ENCODE results near the gene TMEM121B. TPM values are rescaled to one million over a fixed set of nuclear protein-coding genes. Genes with fewer than 3 reads are reported as not detected.
"Not testable (repeated sequence)": the region's sequence is repeated elsewhere in the genome, so short reads cannot be mapped to it uniquely, and the experiment has no call there.

TMEM121B gene
- total RNA-seq, 2 experiments from 2014 or later, result 0.15 to 0.32 TPM

DNA sequence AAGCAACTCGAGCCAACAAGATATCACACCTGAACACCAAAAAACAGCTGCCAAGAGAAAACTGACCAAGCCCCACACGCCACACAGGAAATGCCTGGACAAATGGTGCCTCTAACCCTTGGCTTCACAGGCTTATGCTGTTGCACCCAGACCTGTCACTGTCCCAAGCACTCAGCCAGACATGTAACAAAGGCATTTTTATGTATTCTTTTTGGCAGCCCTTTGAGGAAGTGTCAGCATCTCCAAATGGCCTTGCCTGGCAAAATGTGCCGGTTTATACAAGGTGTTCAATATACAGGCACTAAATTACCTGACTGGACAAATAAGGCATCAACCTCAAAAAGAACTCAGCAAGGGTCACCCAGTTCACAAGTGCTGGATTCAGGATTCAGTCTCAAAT, 31.8 kb upstream of the TMEM121B start:
- BruUV-seq (replicated peaks), result no TSS peak
- H3K4me2 ChIP-seq (ENCODE audit: low read length), result no peak overlapping the region
- TF ChIP-seq EZH2phosphoT487 (IDR thresholded peaks at IDR 0.05; ENCODE audit: borderline replicate concordance, low read depth, low read length) (no peak), CTCF (conservative IDR thresholded peaks at IDR 0.05; ENCODE audit: low read length) (no peak)
- no peak overlapping the region for H3K4me3 ChIP-seq (ENCODE audit: low read depth, low read length, poor library complexity, severe bottlenecking)
- H3K9me2 ChIP-seq (ENCODE audit: insufficient read depth, low read length), result no peaks in the 10 kb centered on the region
- no peak overlapping the region for H3K27ac ChIP-seq (ENCODE audit: low read depth, low read length, poor library complexity, severe bottlenecking)
- intact Hi-C loops (cut with micrococcal nuclease; ENCODE audit: unreplicated experiment), result no loop called here
- peaks cover 23% of the 10 kb centered on the region; the same call in 1 of the 2 replicates for H4K20me1 ChIP-seq (ENCODE audit: insufficient read depth, low read length)
- H3K79me2 ChIP-seq (ENCODE audit: insufficient read depth, low read depth, low read length), result peaks cover 82% of the 10 kb centered on the region
- no peak for DNase-seq (ENCODE audit: low spot score)
- H2AFZ ChIP-seq (ENCODE audit: low read length), result no peak overlapping the region
- H3K36me3 ChIP-seq (ENCODE audit: insufficient read depth, low read length), result peaks cover 53% of the 10 kb centered on the region
- peaks cover 23% of the 10 kb centered on the region for H3K4me1 ChIP-seq (ENCODE audit: insufficient read depth, low read length, poor library complexity, severe bottlenecking)
- no peaks in the 10 kb centered on the region for H3K9me3 ChIP-seq (ENCODE audit: low read length)
- ChIA-PET POLR2A (no interaction called here), CTCF (ENCODE audit: unreplicated experiment) (interaction anchor here (0.6 kb wide), 1 partner anchor 41 kb away, joined by 3 read pairs; no protein-coding TSS in a partner anchor)

DNA sequence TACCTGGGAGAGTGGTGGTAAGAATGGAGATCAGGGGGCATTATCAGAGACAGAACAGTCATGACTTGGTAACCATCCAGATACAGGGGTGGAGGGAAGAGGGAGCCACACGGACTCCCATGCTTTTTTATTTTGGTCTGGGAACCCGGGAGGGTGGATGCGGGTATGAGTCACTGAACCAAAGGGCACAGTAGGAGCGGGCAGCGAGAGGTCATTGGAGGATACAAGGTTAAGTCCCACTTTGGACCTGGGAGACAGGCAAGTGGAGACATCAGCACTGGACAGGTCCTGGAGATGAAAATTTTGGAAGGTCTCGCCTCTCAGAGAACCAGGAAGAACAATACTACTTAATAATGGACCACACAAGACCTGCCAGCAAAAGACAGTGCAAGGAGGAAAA, 31.2 kb upstream of the TMEM121B start:
- TF ChIP-seq CTCF (conservative IDR thresholded peaks at IDR 0.05; ENCODE audit: low read length) (no peak), EZH2phosphoT487 (IDR thresholded peaks at IDR 0.05; ENCODE audit: borderline replicate concordance, low read depth, low read length) (no peak)
- Histone ChIP-seq H3K9me2 (ENCODE audit: insufficient read depth, low read length) (no peaks in the 10 kb centered on the region), H3K27ac (ENCODE audit: low read depth, low read length, poor library complexity, severe bottlenecking) (no peak overlapping the region), H3K4me1 (ENCODE audit: insufficient read depth, low read length, poor library complexity, severe bottlenecking) (peaks cover 17% of the 10 kb centered on the region), H3K9me3 (ENCODE audit: low read length) (no peaks in the 10 kb centered on the region), H3K4me2 (ENCODE audit: low read length) (no peak overlapping the region), H3K4me3 (ENCODE audit: low read depth, low read length, poor library complexity, severe bottlenecking) (no peak overlapping the region), H4K20me1 (ENCODE audit: insufficient read depth, low read length) (peaks cover 17% of the 10 kb centered on the region; the same call in 1 of the 2 replicates), H3K79me2 (ENCODE audit: insufficient read depth, low read depth, low read length) (peaks cover 76% of the 10 kb centered on the region), H2AFZ (ENCODE audit: low read length) (no peak overlapping the region), H3K36me3 (ENCODE audit: insufficient read depth, low read length) (peaks cover 53% of the 10 kb centered on the region)
- DNase-seq (ENCODE audit: low spot score), result no peak
- intact Hi-C loops (cut with micrococcal nuclease; ENCODE audit: unreplicated experiment), result no loop called here
- ChIA-PET POLR2A (no interaction called here), CTCF (ENCODE audit: unreplicated experiment) (no interaction called here)
- BruUV-seq (replicated peaks), result no TSS peak

- no TSS peak for BruUV-seq (replicated peaks)
- TF ChIP-seq CTCF (conservative IDR thresholded peaks at IDR 0.05; ENCODE audit: low read length), result no peak
- TF ChIP-seq EZH2phosphoT487 (IDR thresholded peaks at IDR 0.05; ENCODE audit: borderline replicate concordance, low read depth, low read length), result no peak
- peaks cover 45% of the 10 kb centered on the region for H3K79me2 ChIP-seq (ENCODE audit: insufficient read depth, low read depth, low read length)
Measured at GRCh38 chr22:17149076-17149815, 28.1 kb upstream of the TMEM121B start.

GRCh38 chr22:17147458-17147857, 26.3 kb upstream of the TMEM121B start:
- Histone ChIP-seq H4K20me1 (ENCODE audit: insufficient read depth, low read length) (peaks cover 13% of the 10 kb centered on the region; the same call in 1 of the 2 replicates), H3K79me2 (ENCODE audit: insufficient read depth, low read depth, low read length) (peaks cover 29% of the 10 kb centered on the region), H3K36me3 (ENCODE audit: insufficient read depth, low read length) (peaks cover 68% of the 10 kb centered on the region)
- intact Hi-C loops (cut with micrococcal nuclease; ENCODE audit: unreplicated experiment); H3K4me3 ChIP-seq (ENCODE audit: low read depth, low read length, poor library complexity, severe bottlenecking); H3K4me2 ChIP-seq (ENCODE audit: low read length); H3K27ac ChIP-seq (ENCODE audit: low read depth, low read length, poor library complexity, severe bottlenecking); BruUV-seq (replicated peaks); H3K9me2 ChIP-seq (ENCODE audit: insufficient read depth, low read length); H3K4me1 ChIP-seq (ENCODE audit: insufficient read depth, low read length, poor library complexity, severe bottlenecking); H3K9me3 ChIP-seq (ENCODE audit: low read length); H2AFZ ChIP-seq (ENCODE audit: low read length); DNase-seq (ENCODE audit: low spot score); CTCF ChIA-PET (ENCODE audit: unreplicated experiment): not testable (repeated sequence)
- POLR2A ChIA-PET, result interaction anchor here (0.7 to 0.8 kb wide), 3 partner anchors 13 to 454 kb away, joined by 3 to 5 read pairs (median 3); no protein-coding TSS in a partner anchor

More at GRCh38 chr22:17149076-17149815, 28.1 kb upstream of the TMEM121B start:
- Histone ChIP-seq H3K4me1 (ENCODE audit: insufficient read depth, low read length, poor library complexity, severe bottlenecking) (no peaks in the 10 kb centered on the region), H2AFZ (ENCODE audit: low read length) (no peak overlapping the region), H3K9me2 (ENCODE audit: insufficient read depth, low read length) (no peaks in the 10 kb centered on the region), H4K20me1 (ENCODE audit: insufficient read depth, low read length) (peaks cover 13% of the 10 kb centered on the region; the same call in 1 of the 2 replicates), H3K4me2 (ENCODE audit: low read length) (no peak overlapping the region), H3K9me3 (ENCODE audit: low read length) (no peaks in the 10 kb centered on the region), H3K4me3 (ENCODE audit: low read depth, low read length, poor library complexity, severe bottlenecking) (no peak overlapping the region), H3K27ac (ENCODE audit: low read depth, low read length, poor library complexity, severe bottlenecking) (no peak overlapping the region), H3K36me3 (ENCODE audit: insufficient read depth, low read length) (peaks cover 63% of the 10 kb centered on the region)
- intact Hi-C loops (cut with micrococcal nuclease; ENCODE audit: unreplicated experiment), result no loop called here
- ChIA-PET CTCF (ENCODE audit: unreplicated experiment) (no interaction called here), POLR2A (interaction anchor here (0.8 kb wide), 1 partner anchor 24 kb away, joined by 3 read pairs; no protein-coding TSS in a partner anchor)
- no peak for DNase-seq (ENCODE audit: low spot score)

Measured in OCI-LY7 (cell line).